HCT116 (cell line): ENCODE data around the gene PTGIR. TPM values are rescaled to one million over a fixed set of nuclear protein-coding genes. Genes with fewer than 3 reads are reported as not detected.

Experiments
- ATAC-seq: fragments of 200-7000 bp; cut with Tn5 transposase; 2 replicates; pipeline ENCODE4 v1.9.1; 2020; ENCODE audit warnings: mild to moderate bottlenecking, moderate library complexity
- BruUV-seq: library from RNA; stranded (reverse); fragments of 400-500 nt; replicated peaks from 2 replicates; lab custom pipeline; 2021; lab: Mats Ljungman, UMichigan
- CTCF ChIA-PET: fragments of 300-600 bp; sonication (Branson Sonifier 250); formaldehyde crosslinking; loops from one replicate; lab custom pipeline; 2021; ENCODE audit warnings: antibody characterized with exemption; lab: Charles Lee
- POLR2A ChIA-PET: fragments of 300-600, 350-600 bp; sonication (Branson Sonifier 250); formaldehyde crosslinking; loops from one replicate; lab custom pipeline; 2021; ENCODE audit warnings: antibody characterized with exemption; lab: Charles Lee
- RAD21 ChIA-PET, 2 experiments: fragments of 300-600 bp; sonication (Branson Sonifier 250); formaldehyde crosslinking; loops; one replicate each; lab custom pipeline; 2023; ENCODE audit warnings: low total read pairs in 2 of 2; ENCODE audit not compliant: uncharacterized antibody in 2 of 2, unreplicated experiment in 2 of 2, low non-redundant PET in 1 of 2; lab: Charles Lee
- DNase-seq: peaks from one replicate; pipeline ENCODE4 v3.0.0-alpha.2; 2010; ENCODE audit warnings: low read depth, low spot score
- H2AFZ ChIP-seq: fragments of 200-600 bp; shearing (Covaris generic), sonication (generic); 2 replicates; pipeline ENCODE4 v1.6.1; 2017; ENCODE audit warnings: low read depth, mixed run types, mixed read lengths, antibody characterized with exemption, low read length; ENCODE audit not compliant: poor library complexity, severe bottlenecking
- H3K27ac ChIP-seq: 2 replicates; pipeline ENCODE4 v1.5.1; 2012; ENCODE audit warnings: low read depth, low read length
- H3K27me3 ChIP-seq: fragments of 200-600 bp; sonication (generic); 2 replicates; pipeline ENCODE4 v1.6.1; 2016; ENCODE audit warnings: mixed run types, low read length, mixed read lengths; ENCODE audit not compliant: insufficient read depth
- H3K36me3 ChIP-seq, 2 experiments: fragments of 200-500 bp in 1 of 2; fragments of 200-600 bp in 1 of 2; sonication (Bioruptor generic) in 1 of 2; sonication (generic) in 1 of 2; 2 replicates each; pipeline versions ENCODE4 v1.5.1 to v1.6.1; 2014 to 2016; ENCODE audit warnings: low read length in 2 of 2, inconsistent platforms in 1 of 2, mixed read lengths in 1 of 2, mixed run types in 1 of 2; ENCODE audit not compliant: insufficient read depth in 2 of 2, control insufficient read depth in 1 of 2
- H3K4me1 ChIP-seq, 2 experiments: fragments of 200-600 bp in 1 of 2; sonication (generic) in 1 of 2; 2 replicates each; pipeline versions ENCODE4 v1.5.1 to v1.6.1; 2012 to 2017; ENCODE audit warnings: low read length in 2 of 2, inconsistent platforms in 1 of 2, mild to moderate bottlenecking in 1 of 2, mixed read lengths in 1 of 2, mixed run types in 1 of 2, moderate library complexity in 1 of 2; ENCODE audit not compliant: insufficient read depth in 2 of 2, control insufficient read depth in 1 of 2
- H3K4me2 ChIP-seq: fragments of 200-600 bp; sonication (generic); 2 replicates; pipeline ENCODE4 v1.6.1; 2017; ENCODE audit warnings: mixed run types, low read length, mixed read lengths
- H3K4me3 ChIP-seq, 2 experiments: fragments of 200-600 bp in 1 of 2; sonication (generic) in 1 of 2; replicated peaks in 1 of 2; 2 replicates each; pipeline ENCODE4 v1.5.1; 2011 to 2016; ENCODE audit warnings: low read length in 2 of 2, control low read depth in 1 of 2, low read depth in 1 of 2, mild to moderate bottlenecking in 1 of 2, mixed read lengths in 1 of 2, mixed run types in 1 of 2
- H3K79me2 ChIP-seq: fragments of 200-600 bp; sonication (generic); 2 replicates; pipeline ENCODE4 v1.6.1; 2017; ENCODE audit warnings: mild to moderate bottlenecking, mixed run types, low read length, moderate library complexity, mixed read lengths; ENCODE audit not compliant: insufficient read depth
- H3K9ac ChIP-seq: fragments of 200-600 bp; sonication (generic); 2 replicates; pipeline ENCODE4 v1.6.1; 2016; ENCODE audit warnings: low read length, mixed read lengths
- H3K9me2 ChIP-seq: fragments of 200-600 bp; sonication (generic), shearing (Covaris generic); 2 replicates; pipeline ENCODE4 v1.6.1; 2017; ENCODE audit warnings: mixed run types, mild to moderate bottlenecking, moderate library complexity; ENCODE audit not compliant: insufficient read depth
- H3K9me3 ChIP-seq, 2 experiments: fragments of 200-500 bp in 1 of 2; fragments of 200-600 bp in 1 of 2; sonication (Bioruptor generic) in 1 of 2; sonication (generic) in 1 of 2; 2 replicates each; pipeline ENCODE4 v1.6.1; 2014 to 2017; ENCODE audit warnings: low read length in 2 of 2, mixed read lengths in 2 of 2, inconsistent platforms in 1 of 2, low read depth in 1 of 2, mild to moderate bottlenecking in 1 of 2, mixed run types in 1 of 2, moderate library complexity in 1 of 2; ENCODE audit not compliant: control insufficient read depth in 1 of 2, insufficient read depth in 1 of 2
- H4K20me1 ChIP-seq: fragments of 200-600 bp; sonication (generic), shearing (Covaris generic); 2 replicates; pipeline ENCODE4 v1.6.1; 2017; ENCODE audit warnings: mixed run types, mild to moderate bottlenecking, moderate library complexity; ENCODE audit not compliant: insufficient read depth
- CTCF ChIP-seq, 3 experiments: fragments of 200-600 bp in 1 of 3; sonication (generic) in 1 of 3; IDR thresholded peaks in 2 of 3; conservative IDR thresholded peaks in 1 of 3; 2 replicates each; pipeline ENCODE4 v1.5.1; 2012 to 2017; ENCODE audit warnings: low read depth in 2 of 3, low read length in 2 of 3, antibody characterized with exemption in 1 of 3, borderline replicate concordance in 1 of 3, control low read depth in 1 of 3, mild to moderate bottlenecking in 1 of 3, mixed read lengths in 1 of 3, mixed run types in 1 of 3, moderate library complexity in 1 of 3; ENCODE audit not compliant: insufficient read depth in 1 of 3
- FOSL1 ChIP-seq: IDR thresholded peaks from 2 replicates; pipeline ENCODE4 v1.6.1; 2012; ENCODE audit warnings: low read depth
- RAD21 ChIP-seq: IDR thresholded peaks from 2 replicates; pipeline ENCODE4 v1.6.1; 2012; ENCODE audit warnings: low read depth, mild to moderate bottlenecking
- intact Hi-C: fragments of 100-400 bp; cut with micrococcal nuclease; formaldehyde crosslinking; loops from 2 replicates; pipeline ENCODE4 v1.10.0; 2022
- total RNA-seq: library from RNA; stranded (reverse); gene quantifications from one replicate; pipeline ENCODE4 v1.2.1, GENCODE V29; 2021; ENCODE audit not compliant: unreplicated experiment

PTGIR gene
- total RNA-seq, 1 experiment from 2014 or later = not detected

GRCh38 chr19:46661735-46662592, 37.1 kb upstream of the PTGIR start:
- H3K9me2 ChIP-seq = no peaks in the 10 kb centered on the region
- H3K9ac ChIP-seq = peak overlapping the region; percentile 47
- peaks cover 14 to 29% of the 10 kb centered on the region in 2 experiments for H3K4me1 ChIP-seq
- no peaks in the 10 kb centered on the region for H3K79me2 ChIP-seq
- H2AFZ ChIP-seq = peak overlapping the region; percentile 94
- ATAC-seq = peak; percentile 66
- ChIA-PET RAD21 (interaction anchor here (0.7 to 2.8 kb wide), 8 partner anchors 33 to 132 kb away, joined by 3 to 19 read pairs (median 6); no protein-coding TSS in a partner anchor), POLR2A (interaction anchor here (0.6 to 1.6 kb wide), 10 partner anchors 9 to 90 kb away, joined by 3 to 11 read pairs (median 4); no protein-coding TSS in a partner anchor), CTCF (interaction anchor here (0.6 to 4.4 kb wide), 26 partner anchors 9 to 148 kb away, joined by 3 to 217 read pairs (median 5); no protein-coding TSS in a partner anchor)
- no peaks in the 10 kb centered on the region for H3K36me3 ChIP-seq
- DNase-seq = peak; percentile 80
- H3K9me3 ChIP-seq = no peaks in the 10 kb centered on the region
- TF ChIP-seq CTCF (IDR thresholded peaks at IDR 0.05 in 2 of 3, conservative IDR thresholded peaks at IDR 0.05 in 1 of 3; ENCODE audit: borderline replicate concordance in 1 of 3, insufficient read depth in 1 of 3, low read depth in 2 of 3, low read length in 2 of 3) (peak; percentile 83 to 96 (median 96)), FOSL1 (no peak), RAD21 (peak; percentile 97)
- H3K4me2 ChIP-seq = peak overlapping the region; percentile 90
- no TSS peak for BruUV-seq
- intact Hi-C loops = loop anchor here (1.0 kb wide), 2 partner anchors 48 to 133 kb away; no protein-coding TSS in a partner anchor
- H3K4me3 ChIP-seq = peak overlapping the region; percentile 39 to 56
- H3K27ac ChIP-seq = no peak overlapping the region
- H4K20me1 ChIP-seq = no peaks in the 10 kb centered on the region
- no peaks in the 10 kb centered on the region for H3K27me3 ChIP-seq
